Effector CD4-positive, alpha-beta T cell (primary cell): ENCODE measurements around the gene TRAPPC12.
"Not testable (repeated sequence)": the region's sequence is repeated elsewhere in the genome, so short reads cannot be mapped to it uniquely, and the experiment has no call there.

Experiments used
- DNase-seq: peaks from one replicate; pipeline ENCODE4 v3.0.0-alpha.2; 2020
- total RNA-seq: gene quantifications from one replicate; lab custom pipeline; 2026; lab: John Stamatoyannopoulos, UW

TRAPPC12 gene
- total RNA-seq, result 55.7 reads per million, percentile 71 among the genes with 10 or more reads in this experiment

DNA sequence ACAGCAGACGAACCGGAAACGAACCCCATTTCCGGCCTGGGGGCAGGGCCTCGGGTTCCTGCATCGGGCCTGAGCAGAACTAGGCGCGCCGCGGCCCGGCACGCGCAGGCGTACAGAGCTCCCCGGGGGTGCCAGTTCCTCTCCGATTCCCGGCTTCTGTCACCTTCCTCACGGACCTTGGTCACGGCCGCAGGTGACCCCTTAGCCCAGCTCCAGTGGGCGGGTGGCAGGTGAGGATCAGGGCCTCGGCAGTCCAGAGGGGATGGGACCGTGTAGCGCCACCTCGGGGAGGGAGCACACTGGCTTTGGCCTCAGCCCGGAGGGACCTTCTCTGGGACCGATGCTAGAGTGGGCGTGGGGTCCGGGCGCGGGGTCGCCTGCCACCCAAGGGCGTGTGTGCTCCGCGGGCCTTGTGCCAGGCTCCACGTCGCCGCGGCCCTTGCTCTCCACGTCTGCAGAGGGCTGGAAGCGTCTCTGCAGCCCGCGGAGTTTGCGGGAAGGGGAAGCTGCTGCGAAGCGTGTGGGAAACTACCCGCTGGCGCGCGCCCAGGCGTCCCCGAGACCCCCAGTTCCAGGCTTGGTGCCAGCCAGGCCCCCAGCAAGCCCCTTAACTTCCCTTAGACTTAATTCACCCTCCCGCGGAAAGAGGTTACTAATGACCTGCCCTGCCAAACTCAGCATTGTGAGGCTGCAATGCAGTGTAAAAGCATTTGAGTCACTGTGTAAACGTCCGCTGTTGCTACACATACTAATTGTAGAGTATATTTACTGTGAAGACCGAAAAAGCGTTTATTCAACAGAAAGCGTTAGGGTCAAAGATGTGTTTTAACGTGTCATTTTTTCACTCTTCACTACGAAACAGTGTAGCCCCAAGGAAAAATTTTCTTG is at the start of gene TRAPPC12:
TSS of gene TRAPPC12 (plus strand) at position 48 of the 888 bp plus-strand sequence. CDS start 7,930 bp downstream, outside the sequence.
- peak; percentile 88 for DNase-seq

DNA sequence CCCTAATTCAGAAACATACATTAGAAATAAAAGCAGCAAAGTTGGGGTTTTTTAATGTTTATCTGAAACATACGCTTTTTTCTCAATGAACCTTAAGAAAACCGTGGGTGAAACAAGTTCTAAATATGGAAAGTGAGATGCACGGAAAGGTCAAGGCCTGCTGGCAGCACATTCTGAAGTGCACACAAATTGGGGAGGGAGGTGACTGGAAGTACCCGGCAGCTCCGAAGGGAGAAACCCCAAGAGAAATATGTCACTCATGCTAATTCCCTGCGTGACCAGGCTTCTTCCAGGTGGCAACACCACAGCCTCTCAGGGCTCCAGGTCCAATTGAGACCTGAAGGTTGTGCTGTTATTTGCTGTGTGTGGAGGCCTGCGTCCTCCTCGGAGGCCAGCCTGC is 47.4 kb upstream of the TRAPPC12 start:
- DNase-seq, result no peak

DNA sequence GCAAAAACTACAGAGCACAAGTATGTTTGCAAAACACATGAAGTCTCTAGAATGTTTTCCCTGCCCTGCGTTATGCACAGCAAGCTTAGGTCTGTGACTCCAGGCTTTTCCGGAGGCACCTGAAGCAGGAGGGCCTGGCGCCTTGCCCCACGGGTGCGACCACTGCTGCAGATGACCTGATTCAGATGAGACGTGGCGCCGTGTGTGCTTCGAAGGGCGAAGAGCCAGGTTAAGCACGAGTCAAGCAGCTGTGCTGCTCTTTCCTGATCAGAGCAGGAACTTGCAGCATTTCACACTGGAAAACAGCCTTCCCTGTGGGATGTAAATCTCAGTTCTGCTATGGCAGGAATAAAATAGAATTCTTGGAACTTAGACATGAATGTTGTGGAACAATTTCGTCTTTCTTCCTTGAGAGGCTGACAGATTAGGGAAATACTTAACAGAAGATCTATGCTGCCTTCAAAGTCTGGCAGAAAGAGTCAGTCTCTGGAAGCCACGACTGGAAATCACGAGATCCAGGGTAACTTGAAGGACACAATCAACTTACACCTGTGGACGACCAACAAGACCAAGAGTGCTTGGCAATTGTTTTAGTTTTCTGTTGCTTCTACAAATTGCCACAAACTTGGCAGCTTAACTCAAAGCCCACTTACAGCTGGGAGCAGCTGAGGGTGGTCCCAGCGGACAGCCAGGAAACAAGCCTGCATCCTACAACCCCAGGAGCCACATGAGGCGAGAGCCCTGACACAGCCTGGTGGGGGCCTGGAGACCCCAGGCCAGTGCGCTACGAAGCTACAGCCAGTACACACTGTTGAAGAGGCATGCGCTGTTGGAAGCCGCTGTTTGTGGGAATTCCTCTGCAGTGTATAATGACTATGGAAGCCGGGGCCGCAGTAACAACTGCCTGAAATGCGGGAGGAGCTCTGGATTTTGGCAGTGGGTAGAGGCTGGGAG is 44.8 kb upstream of the TRAPPC12 start:
- no peak for DNase-seq

DNA sequence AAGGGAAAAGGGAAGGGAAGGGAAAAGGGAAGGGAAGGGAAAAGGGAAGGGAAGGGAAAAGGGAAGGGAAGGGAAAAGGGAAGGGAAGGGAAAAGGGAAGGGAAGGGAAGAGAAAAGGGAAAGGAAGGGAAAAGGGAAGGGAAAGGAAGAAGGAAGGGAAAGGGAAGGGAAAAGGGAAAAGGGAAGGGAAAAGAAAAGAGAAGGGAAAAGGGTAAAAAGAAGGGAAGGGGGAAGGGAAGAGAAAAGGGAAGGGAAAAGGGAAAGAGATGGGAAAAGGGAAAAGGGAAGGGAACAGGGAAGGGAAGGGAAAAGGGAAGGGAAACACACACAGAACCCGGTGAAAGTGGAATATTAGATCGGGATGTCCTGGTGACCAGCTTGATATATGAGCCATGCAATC is 42.6 kb upstream of the TRAPPC12 start:
- no peak for DNase-seq

DNA sequence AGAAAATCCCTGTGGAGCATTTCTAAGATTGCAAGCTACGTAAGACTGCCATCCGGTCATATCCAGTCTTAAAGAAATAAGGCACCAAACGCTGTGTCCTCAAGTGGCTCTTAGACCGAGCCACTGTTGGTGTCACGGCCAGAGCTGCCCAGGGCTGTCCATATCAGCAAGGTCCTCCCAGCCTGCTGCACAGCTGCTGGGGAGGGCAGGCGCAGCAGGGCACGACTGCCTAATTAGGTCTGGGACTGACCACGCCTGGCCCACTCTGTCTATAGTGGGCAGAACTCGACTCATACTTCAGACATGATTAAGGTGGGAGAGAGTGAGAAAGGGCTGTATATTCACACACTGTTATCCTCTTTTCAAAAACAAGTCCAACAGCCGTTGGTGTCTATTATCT is 41.2 kb upstream of the TRAPPC12 start:
- no peak for DNase-seq

DNA sequence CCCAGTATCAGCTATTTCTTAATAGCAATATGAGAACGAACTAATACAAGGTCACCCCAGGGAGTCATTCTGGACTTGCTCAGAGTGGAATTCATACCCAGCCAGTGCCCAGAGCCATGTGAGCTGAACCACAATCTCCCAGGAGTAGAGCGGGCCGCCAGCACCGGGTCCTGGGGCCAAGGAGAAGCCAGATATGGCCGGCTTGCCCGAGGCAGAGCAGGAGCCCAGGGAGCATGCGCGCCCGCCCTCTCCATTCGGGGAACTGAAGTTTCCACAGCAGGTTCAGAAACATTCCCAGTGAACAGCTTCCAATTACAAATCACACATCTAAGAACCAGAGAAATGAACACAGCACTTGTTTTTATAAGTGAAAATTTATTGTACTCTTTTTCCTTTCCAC is 39.4 kb upstream of the TRAPPC12 start:
- DNase-seq, result no peak

DNA sequence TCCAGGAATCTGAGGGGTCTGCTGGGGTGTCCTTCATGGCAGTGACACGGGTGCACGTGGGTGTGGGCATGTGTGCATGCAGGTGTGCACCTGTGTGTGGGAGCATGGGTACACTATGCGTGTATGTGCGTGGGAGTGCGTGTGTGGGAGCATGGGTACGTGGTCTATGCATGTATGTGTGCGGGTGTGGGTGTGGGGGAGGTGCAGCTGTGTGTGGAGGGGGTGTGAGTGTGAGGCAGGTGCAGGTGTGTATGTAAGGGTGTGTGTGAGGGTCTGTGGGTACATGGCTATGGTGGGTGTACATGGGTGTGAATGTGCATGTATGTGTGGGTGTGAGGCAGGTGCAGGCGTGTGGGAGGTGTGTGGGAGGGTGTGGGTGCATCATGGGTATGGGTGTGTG is 38.2 kb upstream of the TRAPPC12 start:
- DNase-seq, result no peak

DNA sequence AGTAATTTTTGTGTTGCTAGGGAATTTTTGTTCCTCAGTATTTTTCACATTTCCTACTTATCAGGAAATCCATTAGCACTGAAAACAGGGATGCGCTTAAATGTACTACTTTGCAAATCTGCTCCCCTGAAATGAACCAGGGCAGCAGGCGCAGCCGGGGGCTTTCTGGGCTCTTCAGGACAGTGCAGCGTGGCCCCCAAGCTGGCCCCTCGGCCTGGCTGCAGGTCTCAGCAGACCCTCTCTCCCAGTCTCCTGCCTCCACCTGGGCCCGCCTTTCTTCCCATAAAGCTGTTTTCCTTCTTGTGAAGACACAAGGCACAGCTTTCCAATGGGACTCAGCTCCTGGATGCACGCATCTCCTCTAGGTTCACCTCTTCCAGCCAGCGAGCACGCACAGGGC is 37.2 kb upstream of the TRAPPC12 start:
- DNase-seq, result no peak

DNA sequence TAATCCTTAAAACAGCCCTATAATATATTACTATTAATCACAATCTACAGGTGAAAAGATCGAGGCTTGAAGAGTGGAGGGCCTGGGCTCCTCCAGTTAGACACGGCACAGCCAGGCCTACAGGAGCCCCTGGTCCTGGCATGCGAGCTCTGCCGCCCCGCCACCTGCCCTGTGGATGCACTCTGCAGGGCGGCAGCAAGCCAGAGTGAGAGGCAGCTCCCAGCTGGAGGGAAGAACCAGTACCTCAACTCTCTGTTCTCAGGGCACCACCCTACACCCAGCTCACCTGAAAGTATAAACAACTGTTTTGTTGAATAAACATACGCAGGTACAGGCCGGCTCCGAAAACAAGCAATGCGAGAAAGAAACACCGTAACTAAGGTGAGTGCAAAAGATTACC is 36.5 kb upstream of the TRAPPC12 start:
- no peak for DNase-seq

DNA sequence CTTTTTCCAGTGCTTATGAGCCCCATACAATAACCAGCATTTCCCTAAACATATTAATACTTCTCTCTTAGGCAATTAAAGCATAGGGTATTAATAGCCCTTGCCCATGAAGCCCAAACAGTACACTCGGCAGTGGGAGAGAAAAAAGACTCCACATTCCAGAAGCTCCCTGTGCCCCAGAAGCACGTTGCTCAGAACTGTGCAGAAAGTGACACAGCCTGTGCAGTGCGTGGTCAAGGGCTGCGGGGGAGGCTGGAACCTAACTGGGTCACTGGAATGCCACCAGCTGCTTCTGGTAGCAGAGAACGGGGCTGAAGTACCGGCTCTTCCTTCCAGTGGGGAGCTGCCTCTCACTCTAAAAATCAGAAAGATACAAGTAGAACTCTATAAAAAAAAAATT is 34.6 kb upstream of the TRAPPC12 start:
- no peak for DNase-seq

DNA sequence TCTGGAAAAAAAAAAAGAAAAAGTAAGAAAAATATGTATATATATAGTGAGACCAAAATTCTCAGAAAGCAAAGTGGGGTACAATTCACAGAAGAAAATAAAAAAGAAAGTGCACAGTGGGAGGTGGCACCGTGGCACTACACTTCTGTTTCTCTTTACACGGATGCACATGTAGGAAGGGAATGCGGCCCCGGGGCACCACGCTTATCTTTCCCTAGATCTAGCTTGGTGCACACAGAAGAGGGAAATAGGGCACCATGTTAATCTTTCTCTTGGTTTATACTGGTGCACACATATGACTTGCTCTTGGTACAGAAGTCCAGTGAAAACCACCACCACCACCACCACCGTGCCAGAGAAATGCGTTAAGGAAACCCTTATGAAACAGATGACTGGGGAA is 33.9 kb upstream of the TRAPPC12 start:
- DNase-seq, result no peak

DNA sequence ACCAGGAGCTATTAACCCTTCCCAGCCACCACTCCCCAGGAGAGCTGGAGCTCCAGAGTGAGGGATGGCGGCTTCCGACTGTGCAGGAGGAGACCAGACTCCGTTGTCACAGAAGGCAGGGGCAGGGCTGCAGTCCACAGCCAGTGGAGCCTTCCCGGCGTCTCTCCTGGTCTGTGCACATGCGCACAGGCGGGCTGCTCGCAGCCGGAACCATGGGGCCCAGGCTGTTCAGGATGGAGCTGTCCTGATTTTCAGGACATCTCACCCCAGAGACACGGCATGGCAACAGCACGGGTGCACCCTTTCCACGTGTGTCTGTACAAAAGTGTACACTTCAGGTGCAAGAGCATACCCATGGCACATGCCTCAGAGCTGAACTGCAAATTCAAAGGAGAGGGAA is 30.7 kb upstream of the TRAPPC12 start:
- no peak for DNase-seq

DNA sequence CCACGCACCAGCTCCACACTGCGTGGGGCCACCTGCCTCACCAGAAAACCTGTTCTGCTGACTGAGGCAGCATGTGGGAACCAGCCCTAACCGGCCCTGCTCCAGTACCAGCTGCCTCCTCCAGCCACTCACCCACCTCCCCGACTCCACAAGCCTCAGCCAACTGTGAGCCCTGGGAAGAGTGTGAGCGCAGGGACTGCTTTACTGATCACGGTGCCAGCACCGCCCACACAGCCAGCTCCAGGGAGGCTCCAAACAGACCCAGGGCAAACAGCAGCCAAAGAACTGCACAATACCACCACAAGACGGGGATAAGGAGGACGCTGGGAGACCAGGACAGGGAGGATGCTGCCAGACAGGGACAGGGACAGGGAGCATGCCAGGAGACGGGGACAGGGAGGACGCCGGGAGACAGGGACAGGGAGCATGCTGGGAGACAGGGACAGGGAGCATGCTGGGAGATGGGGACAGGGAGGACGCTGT is 30.2 kb upstream of the TRAPPC12 start:
- DNase-seq, result no peak

DNA sequence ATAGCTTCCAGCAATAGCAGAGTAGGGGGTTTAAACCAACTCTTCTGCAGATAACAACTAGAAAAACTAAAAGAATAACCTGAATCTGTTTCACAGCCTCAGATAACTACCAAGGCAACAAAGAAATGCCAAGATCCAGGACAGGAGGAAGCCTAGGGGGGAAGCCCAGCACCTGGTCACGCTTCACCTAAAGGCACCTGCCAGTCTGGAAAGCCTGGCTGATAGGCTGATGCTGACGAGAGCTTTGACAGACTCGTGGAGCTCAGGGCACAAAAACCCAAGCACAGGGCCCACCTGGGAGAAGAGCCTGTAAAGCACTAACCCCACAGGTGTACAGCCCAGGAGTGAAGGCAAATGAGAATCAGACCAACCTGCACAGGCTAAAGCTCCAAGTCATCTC is 24.5 kb upstream of the TRAPPC12 start:
- DNase-seq, result no peak

DNA sequence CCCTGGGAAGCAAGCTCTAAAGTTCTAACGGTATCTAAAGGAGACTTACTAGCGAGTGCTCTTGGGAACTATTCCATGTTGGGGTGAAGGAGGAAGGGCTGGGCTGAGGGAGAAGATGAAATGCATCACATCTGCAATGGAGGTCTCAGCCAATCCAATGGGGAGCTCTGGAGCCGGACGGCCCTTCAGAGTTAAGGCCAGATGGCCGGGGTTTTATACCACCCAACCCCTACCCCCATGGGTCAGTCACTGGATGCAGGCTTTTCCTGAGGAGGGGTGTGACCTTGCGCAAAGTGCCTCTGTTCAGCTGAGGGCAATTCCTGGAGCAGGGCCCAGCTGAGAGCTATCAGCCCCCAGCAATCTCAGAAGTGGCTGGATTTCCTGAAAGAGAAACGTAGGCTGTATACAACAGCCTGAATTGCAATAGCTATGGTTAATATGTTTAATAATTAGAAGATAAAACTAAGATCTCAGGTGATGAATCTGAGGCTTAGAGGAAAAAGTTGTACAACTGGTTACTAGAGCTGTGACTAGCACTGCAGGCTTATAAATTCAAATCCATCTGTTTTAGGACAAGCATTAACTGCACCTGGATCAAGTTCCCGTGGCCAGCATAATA is 23.4 kb upstream of the TRAPPC12 start:
- DNase-seq, result no peak

DNA sequence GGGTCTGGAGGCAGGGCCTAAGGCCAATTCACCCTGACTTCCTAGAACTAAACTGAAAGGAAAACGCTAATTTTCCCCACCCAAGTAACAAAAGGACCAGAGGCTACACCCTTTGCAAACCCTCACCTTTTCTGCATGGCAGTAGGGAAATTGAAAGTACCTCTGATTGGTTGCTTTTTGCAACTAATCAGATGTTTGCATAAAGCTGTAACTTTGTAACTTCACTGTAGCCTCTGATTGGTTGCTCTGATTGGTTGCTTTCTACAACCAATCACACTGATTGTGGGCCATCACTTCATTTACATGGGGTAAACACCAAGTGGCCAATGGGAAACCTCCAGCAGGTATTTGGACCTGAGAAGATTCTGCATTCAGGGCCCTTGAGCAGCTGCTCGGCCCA is 22.7 kb upstream of the TRAPPC12 start:
- DNase-seq, result no peak

DNA sequence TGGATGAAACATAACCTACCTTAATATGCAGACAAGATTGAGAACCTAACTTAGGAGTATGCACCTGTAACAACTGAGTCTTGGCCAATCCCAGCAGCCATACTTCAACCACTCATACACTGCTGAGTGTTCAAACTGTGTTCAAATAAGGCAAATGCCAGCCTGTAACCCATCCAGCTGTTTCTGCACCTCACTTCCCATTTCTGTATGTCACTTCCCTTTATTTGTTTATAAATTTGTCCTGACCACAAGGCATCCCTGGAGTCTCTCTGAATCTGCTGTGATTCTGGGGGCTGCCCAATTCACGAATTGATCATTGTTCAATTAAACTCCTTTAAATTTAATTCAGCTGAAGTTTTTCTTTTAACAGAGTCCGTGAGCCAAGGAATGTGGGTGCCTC is 22.0 kb upstream of the TRAPPC12 start:
- not testable (repeated sequence) for DNase-seq

DNA sequence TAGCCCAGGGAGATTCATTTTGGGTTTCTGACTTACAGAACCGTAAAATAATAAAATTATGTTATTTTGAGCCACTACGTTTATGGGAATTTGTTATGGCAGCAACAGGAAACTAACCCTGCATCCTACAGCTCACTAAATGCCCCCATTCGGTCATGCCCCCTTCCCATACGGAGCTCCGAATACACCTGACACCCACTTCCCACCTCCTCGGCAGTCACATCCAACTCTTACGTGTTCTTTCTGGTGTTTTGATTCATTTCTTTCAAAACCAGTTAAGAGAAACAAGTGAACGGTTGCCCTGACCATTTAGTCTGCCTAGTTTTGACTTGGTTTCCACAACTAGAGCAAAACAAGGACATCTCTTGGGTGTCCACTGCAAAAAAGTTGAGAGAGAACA is 21.6 kb upstream of the TRAPPC12 start:
- no peak for DNase-seq

DNA sequence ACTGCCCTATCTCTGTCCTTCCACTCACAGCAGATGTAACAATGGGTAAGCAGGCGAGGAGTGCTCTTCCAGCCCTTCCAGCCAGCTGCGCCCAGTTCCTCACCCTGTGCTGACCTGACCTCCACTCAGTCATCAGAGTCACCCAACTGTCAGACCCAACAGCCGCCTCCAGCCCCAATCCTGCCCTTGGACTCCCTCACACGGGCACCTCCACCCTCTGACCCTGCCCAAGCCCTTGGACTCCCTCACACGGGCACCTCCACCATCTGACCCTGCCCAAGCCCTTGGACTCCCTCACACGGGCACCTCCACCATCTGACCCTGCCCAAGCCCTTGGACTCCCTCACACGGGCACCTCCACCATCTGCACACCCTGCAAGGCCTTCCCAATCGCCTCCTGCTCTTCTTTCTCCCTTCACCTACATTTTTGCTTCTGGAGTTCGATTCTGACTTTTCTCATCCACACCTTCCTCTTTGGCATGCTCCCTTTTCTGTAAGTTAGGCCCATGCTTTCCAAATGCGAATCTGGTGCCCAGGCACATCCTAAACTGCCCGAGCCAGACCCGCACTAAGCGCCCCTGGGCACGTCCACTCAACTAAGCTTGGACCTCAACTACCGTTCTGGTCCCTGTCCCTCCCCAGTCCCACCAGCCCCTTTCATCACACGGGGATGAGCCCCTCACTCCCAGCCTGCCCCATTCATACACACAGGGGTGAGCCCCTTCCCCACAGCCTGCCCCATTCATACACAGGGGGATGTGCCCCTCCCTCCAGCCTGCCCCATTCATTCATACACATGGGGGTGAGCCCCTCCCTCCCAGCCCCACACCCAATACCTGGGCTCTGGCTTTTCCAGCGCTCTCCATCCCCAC is 17.7 kb upstream of the TRAPPC12 start:
- DNase-seq, result no peak

DNA sequence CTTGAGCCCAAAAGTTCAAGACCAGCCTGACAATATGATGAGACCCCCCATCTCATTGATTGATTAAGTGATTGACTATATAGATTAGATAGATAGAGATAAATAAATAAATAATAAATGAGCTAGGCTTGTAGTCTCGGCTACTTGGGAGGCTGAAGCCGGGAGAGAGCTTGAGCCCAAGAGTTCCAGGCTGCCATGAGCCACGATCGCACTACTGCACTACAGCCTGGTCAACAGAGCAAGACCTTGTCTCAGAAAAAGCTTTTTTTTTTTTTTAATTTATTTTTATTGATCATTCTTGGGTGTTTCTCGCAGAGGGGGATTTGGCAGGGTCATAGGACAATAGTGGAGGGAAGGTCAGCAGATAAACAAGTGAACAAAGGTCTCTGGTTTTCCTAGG is 14.3 kb upstream of the TRAPPC12 start:
- DNase-seq, result no peak

DNA sequence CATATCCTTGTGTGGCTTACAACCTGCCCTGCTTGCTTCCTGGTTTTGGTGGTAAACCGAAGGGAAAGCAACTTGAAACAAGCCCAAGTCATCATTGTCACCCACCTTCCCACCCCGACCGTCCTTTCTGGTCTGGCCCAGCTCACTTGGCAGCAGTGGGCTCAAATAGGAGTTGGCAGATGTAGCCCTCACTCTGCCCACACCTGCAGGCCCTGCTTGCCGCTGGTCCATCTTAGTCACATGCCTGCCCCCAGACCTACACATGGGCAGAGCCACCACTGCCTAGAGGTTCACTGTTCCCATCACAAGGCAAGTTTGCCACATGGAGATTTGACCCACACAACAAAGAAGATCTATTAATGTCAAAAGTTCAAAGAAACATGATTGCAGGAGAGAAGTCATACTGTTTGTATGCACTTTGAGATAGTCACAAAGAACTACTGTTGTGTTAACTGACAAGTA is 11.2 kb upstream of the TRAPPC12 start:
- no peak for DNase-seq
